NCI-H2107 treated with DMSO at 0.1 percent for 48 hours (cell line): ENCODE results near the gene IL1RAPL1.

Source experiments
- DNase-seq: peaks from one replicate; lab custom pipeline; 2025; ENCODE audit not compliant: unreplicated experiment; lab: John Stamatoyannopoulos, UW

The IL1RAPL1 gene

GRCh38 chrX:29862126-29862677 is 1275.0 kb downstream of the IL1RAPL1 start:
- DNase-seq: no peak

DNA sequence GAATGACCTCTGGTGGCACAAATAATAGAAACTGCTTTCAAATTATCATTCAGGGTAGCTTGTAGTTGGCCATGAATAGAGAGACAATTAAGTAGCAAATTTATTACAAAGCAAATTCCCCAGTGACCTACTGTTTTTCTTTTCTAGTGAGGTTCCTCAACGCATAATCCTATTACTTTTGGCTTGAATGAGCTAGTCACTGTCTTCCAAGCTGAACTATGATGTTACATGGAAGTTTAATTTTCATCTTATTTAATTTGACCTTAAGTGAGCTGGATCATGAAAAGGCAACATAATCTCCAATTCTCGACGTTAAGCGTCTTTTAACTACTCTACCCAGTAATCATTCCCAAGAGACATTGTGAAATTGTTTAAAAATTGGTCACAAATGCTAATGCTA is 1280.7 kb downstream of the IL1RAPL1 start:
- no peak for DNase-seq

GRCh38 chrX:29869837-29870236 is 1282.6 kb downstream of the IL1RAPL1 start:
- DNase-seq: no peak

DNA sequence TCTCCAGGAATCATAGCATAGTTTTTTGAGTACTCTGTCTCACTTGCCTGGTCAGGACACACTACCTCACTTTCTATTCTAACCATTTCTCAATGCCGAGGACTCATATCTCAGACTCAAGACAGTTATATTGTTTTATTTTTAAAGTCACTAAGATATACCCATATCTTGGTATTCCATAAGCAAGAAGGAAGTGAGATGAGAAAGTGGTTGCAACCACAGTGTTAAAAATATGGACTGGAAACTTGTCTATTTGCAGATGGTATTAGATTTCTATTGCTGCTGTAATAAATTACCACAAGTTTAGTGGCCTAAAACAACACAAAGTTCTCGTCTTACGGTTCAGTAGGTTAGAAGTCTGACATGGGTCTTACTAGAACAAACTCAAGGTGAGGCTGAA is 1283.4 kb downstream of the IL1RAPL1 start:
- no peak for DNase-seq

- no peak for DNase-seq
Measured at GRCh38 chrX:29872831-29873230, 1285.6 kb downstream of the IL1RAPL1 start.

GRCh38 chrX:29876733-29877132 is 1289.5 kb downstream of the IL1RAPL1 start:
- DNase-seq: no peak

- DNase-seq: no peak
Measured at GRCh38 chrX:29880977-29881376, 1293.7 kb downstream of the IL1RAPL1 start.

DNA sequence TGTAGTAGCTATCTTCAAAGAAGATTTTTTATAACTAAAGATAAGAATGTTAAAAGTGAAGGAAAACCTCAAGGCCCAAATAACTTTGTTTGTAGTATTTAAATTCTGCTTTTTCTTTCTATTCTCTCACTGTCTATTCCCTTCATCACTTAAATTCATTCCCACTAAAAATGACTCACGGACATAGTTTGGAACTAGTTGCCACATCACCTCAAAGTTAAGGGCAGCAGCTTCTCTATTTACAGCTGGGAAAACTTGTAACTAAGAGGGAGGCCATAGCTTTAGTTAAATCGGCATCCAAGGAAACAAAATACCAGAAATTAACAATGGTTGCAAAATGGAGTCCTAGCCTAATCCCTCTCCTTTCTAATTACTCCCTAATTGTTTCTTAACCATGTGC is 1302.8 kb downstream of the IL1RAPL1 start:
- no peak for DNase-seq

GRCh38 chrX:29890646-29891200 is 1303.5 kb downstream of the IL1RAPL1 start:
- no peak for DNase-seq

DNA sequence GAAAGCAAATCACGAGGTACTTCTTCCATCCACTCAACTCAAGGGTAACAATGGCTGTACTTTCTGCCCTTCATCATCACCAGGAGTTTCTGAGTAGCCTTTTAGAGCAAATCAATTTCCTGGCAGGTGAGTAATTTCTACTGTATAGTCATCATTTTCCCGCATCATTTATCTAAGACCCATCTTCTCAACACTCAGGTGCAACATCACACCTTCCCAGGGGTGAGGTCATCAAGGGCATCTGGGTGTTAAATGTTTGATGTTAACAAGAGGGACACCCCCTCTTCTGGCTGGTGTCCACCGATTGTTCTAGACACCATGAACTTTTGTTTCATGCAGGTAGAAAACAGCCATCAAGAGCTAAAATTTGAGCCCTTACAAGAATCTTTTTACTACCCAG is 1314.8 kb downstream of the IL1RAPL1 start:
- DNase-seq: no peak

GRCh38 chrX:29903360-29903759 is 1316.1 kb downstream of the IL1RAPL1 start:
- DNase-seq: no peak

DNA sequence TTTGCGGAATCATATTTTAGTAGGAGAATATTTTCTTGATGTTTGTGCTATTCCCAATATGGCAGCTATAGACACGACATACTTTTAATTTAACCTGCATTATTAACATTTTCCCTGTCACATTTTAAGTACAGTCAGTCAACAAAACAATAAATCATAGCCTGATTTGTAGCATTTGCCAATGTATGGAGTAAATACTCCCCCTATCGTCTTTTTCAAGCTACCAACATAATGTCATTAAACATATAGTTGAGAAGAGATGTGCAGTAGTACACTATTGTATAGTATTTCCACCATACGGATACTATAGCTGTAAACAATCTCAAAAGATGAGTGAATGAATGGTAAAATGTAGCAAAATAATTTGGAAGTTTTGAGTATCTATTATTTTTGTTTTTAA is 1324.4 kb downstream of the IL1RAPL1 start:
- DNase-seq: no peak

GRCh38 chrX:29913647-29914046 is 1326.4 kb downstream of the IL1RAPL1 start:
- DNase-seq: no peak

DNA sequence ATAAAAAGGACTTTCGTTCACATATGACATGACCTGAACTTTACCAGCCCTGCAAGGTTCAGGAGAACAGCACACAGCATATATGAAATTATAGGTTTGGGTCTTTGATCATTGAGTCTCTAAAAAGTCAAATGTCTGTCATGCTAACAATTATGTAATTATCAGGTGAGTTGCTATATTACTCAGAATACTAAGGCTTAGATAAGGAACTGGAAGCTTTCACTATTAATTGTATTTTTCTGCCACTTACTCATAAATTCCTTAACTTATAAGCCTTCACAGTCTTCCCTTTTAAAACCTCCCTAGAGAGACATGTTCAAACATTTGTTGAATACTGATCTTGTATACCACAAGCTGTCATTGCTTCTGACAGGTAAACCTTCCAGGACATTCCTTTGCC is 1335.4 kb downstream of the IL1RAPL1 start:
- no peak for DNase-seq

GRCh38 chrX:29926056-29926455 is 1338.8 kb downstream of the IL1RAPL1 start:
- no peak for DNase-seq

GRCh38 chrX:29926659-29927058 is 1339.4 kb downstream of the IL1RAPL1 start:
- no peak for DNase-seq

- DNase-seq: no peak
Measured at GRCh38 chrX:29935455-29935854, 1348.2 kb downstream of the IL1RAPL1 start.

DNA sequence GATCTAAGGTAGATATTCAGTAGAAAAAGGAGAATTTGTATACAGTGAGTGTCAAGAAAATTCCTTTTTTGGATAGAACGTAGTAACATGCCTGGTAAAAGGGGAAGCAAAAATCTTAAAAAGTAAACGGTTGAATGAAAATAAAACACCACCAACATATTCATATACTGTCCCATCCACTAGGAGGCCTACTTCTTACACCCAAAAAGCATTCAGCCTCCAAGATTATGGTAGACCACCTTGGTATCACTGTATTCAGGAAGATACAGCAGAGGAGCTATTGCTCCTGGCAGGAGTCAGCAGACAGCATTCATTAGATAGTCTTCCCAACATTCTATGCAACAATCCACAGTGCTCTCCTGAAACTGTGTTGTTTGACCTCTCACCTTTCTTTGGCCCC is 1353.5 kb downstream of the IL1RAPL1 start:
- DNase-seq: no peak

DNA sequence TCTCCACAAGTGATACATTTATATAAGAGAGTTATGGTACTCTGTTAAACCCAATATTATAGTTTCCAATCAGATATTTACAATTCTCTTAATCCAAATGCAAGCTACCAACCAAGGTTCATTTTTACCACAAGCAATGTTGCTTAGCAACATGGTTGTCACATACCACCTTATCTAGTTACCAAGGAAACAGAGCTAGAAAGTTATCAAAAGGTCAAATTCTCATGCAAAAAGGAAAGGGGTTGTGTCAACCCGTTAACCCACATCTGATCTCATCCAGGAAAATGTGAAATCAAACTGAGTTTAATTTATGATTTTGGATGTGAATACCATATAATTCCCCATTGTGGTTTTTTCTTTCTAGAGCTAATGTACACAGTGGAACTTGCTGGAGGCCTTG is 1354.0 kb downstream of the IL1RAPL1 start:
- DNase-seq: no peak

DNA sequence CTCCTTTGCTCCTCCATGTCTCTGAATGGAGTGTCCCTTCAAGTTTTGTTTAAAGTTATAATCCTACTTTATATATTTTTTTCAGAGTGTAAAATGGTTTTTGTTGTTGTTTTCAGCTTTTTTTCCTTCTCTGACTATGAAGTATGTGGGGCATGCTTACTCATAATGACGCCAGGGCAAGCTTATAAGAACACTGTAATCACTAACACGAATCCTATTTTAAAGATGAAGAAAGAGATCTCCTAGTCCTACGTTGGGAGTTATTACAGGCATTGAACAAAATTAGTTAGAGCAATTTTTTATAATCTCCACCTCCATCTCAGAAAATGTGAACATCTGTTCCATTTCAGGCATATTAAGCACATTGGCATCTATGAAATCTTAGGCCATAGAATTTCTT is 1360.0 kb downstream of the IL1RAPL1 start:
- no peak for DNase-seq

GRCh38 chrX:29948653-29949052 is 1361.4 kb downstream of the IL1RAPL1 start:
- DNase-seq: no peak

DNA sequence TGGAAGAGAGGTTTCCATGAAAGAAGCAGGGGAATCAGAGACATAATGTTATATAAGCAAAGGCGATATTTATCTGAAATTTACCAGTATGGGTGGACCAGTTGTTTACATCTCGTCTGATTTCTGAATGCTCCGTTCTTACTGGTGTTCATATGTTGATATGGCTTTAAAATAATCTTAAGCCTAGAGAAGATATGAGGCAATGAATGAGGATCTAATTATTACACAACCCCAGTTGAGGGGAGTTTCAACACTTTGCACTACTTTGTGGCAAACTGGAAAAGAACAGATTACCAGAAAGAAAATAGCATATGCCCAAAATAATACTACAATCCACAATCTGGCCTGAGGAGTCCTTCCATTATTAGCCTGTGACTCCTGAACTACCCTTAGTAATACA is 1364.8 kb downstream of the IL1RAPL1 start:
- no peak for DNase-seq

GRCh38 chrX:29962061-29962460 is 1374.8 kb downstream of the IL1RAPL1 start:
- DNase-seq: no peak
